ENCODE results near the gene FBXO17.

DNA sequence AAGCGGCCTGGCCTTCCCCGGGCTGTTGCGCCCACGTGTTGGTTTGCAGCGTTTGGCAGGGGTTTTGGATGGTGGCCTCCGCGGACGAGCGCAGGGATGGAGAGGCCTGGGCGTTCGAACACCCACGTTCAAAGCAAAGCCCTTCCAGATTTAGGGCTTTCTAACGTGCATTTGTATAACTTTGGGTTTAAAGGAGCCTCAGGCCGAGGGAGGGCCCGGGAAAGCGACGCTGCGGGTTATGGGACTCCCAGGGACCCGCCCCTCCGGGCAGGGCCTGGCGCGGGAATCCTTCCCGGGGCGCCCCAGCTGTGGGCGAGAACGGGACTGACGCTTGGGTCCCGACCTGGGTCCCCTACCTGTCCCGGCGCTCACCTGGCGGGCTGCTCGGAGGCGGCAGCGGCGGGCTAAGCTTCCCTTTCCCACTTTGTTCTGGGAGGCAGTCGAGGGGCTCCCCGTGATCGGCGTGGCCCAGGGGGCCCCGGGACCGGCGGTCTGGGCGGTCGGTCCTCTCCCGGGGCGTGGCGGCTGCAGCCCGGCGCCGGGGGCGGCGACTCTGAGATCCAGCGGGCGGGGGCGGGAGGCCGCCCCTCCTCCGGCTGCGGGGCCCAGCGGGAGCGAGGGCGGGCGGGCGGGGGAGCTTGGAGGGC is at the start of gene FBXO17:
- TF ChIP-seq, protein P1, sequence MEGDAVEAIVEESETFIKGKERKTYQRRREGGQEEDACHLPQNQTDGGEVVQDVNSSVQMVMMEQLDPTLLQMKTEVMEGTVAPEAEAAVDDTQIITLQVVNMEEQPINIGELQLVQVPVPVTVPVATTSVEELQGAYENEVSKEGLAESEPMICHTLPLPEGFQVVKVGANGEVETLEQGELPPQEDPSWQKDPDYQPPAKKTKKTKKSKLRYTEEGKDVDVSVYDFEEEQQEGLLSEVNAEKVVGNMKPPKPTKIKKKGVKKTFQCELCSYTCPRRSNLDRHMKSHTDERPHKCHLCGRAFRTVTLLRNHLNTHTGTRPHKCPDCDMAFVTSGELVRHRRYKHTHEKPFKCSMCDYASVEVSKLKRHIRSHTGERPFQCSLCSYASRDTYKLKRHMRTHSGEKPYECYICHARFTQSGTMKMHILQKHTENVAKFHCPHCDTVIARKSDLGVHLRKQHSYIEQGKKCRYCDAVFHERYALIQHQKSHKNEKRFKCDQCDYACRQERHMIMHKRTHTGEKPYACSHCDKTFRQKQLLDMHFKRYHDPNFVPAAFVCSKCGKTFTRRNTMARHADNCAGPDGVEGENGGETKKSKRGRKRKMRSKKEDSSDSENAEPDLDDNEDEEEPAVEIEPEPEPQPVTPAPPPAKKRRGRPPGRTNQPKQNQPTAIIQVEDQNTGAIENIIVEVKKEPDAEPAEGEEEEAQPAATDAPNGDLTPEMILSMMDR (conservative IDR thresholded peaks at IDR 0.05): no peak
- no peak for TF ChIP-seq EZH2 (IDR thresholded peaks at IDR 0.05; ENCODE audit: low read depth)
